Thoracic aorta (tissue), 2 donors: ENCODE results near the gene MYO1E. TPM values are rescaled to one million over a fixed set of nuclear protein-coding genes. Genes with fewer than 3 reads are reported as not detected.

Experiments used
- ATAC-seq: fragments of 150-250 bp; one replicate; pipeline ENCODE4 v1.8.0; 2017; ENCODE audit warnings: low read depth; ENCODE audit not compliant: insufficient number of reproducible peaks, low FRiP score
- DNase-seq: peaks from one replicate; pipeline ENCODE4 v3.0.0-alpha.2; 2020; ENCODE audit warnings: low spot score
- H3K27ac ChIP-seq, 2 donors: fragments of 200-600 bp; sonication (generic); 1 replicate in 1 of 2; 2 replicates in 1 of 2; pipeline ENCODE4 v1.5.1; 2016; ENCODE audit warnings: mild to moderate bottlenecking in 2 of 2, moderate library complexity in 2 of 2
- H3K27me3 ChIP-seq: fragments of 200-600 bp; sonication (generic); replicated peaks from 2 replicates; pipeline ENCODE4 v1.6.0; 2016; ENCODE audit warnings: mild to moderate bottlenecking; ENCODE audit not compliant: insufficient read depth
- H3K36me3 ChIP-seq: fragments of 200-600 bp; sonication (generic); one replicate; pipeline ENCODE4 v1.5.1; 2016
- H3K4me1 ChIP-seq, 2 donors: fragments of 200-600 bp; sonication (generic); 1 replicate in 1 of 2; 2 replicates in 1 of 2; pipeline versions ENCODE4 v1.5.1 to v1.6.0; 2016; ENCODE audit warnings: low read depth in 2 of 2, mild to moderate bottlenecking in 1 of 2; ENCODE audit not compliant: control insufficient read depth in 1 of 2
- H3K4me3 ChIP-seq: fragments of 200-600 bp; sonication (generic); 2 replicates; pipeline ENCODE4 v1.5.1; 2016; ENCODE audit warnings: mild to moderate bottlenecking
- H3K9me3 ChIP-seq: fragments of 200-600 bp; sonication (generic); 2 replicates; pipeline ENCODE4 v1.5.1; 2016
- total RNA-seq, 2 donors: library from RNA; depleted of rRNA; stranded (reverse); fragments of >200 nt; gene quantifications; one replicate each; pipeline versions ENCODE4 v1.1.0 to v1.2.3, GENCODE V29; 2016
- TF ChIP-seq, protein P1 (sequence below): fragments of 200-600 bp; sonication (generic); IDR thresholded peaks from one replicate; pipeline ENCODE4 v1.5.1; 2019; ENCODE audit warnings: antibody characterized with exemption

MYO1E gene
- total RNA-seq, 2 donors from 2014 or later = 56.2 to 121 TPM

GRCh38 chr15:59295261-59296001, 77.2 kb downstream of the MYO1E start:
- no peaks in the 10 kb centered on the region for H3K36me3 ChIP-seq
- TF ChIP-seq, protein P1, sequence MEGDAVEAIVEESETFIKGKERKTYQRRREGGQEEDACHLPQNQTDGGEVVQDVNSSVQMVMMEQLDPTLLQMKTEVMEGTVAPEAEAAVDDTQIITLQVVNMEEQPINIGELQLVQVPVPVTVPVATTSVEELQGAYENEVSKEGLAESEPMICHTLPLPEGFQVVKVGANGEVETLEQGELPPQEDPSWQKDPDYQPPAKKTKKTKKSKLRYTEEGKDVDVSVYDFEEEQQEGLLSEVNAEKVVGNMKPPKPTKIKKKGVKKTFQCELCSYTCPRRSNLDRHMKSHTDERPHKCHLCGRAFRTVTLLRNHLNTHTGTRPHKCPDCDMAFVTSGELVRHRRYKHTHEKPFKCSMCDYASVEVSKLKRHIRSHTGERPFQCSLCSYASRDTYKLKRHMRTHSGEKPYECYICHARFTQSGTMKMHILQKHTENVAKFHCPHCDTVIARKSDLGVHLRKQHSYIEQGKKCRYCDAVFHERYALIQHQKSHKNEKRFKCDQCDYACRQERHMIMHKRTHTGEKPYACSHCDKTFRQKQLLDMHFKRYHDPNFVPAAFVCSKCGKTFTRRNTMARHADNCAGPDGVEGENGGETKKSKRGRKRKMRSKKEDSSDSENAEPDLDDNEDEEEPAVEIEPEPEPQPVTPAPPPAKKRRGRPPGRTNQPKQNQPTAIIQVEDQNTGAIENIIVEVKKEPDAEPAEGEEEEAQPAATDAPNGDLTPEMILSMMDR = no peak
- peak; percentile 61 for ATAC-seq
- H3K4me1 ChIP-seq = peaks cover 36 to 53% of the 10 kb centered on the region in 2 donors
- no peak for DNase-seq
- H3K9me3 ChIP-seq = no peaks in the 10 kb centered on the region
- H3K27ac ChIP-seq = peak overlapping the region; percentile 84 to 85
- H3K4me3 ChIP-seq = peak overlapping the region; percentile 43
- H3K27me3 ChIP-seq = no peaks in the 10 kb centered on the region

DNA sequence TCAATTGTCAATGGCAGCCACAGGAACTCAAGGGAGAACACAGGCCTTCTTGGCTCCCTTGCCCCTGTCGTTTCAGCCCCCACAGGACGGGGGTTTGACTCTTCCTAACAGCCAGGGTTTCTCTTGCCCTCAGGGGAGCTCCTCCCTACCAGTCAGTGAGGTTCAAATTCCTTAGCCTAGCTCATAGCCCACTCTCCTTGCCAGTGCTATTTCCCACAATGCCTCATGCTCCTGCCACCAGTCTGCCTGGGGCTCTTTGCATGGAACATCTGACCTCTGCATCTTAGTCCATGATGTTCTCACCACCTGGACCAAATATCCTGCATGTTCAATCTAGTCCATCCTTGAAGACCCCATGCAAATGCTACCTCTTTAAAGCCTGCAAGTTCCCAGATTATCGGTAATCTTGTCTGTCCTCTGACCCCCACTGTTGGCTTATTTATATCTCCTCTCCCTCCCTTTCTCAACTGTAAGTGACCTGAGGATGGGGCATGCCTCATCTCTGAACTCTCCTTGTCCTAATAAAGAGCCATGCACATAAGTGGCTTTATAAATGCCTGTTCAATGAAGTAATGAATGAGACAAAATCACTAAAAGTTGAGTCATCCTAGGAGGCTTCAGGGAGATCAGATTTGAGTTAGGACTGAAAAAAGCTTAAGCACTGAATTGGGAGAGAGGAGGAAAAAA, 78.0 kb downstream of the MYO1E start:
- Histone ChIP-seq H3K9me3 (no peaks in the 10 kb centered on the region), H3K4me3 (peak overlapping the region; percentile 43), H3K4me1 (peaks cover 34 to 53% of the 10 kb centered on the region in 2 donors), H3K27me3 (no peaks in the 10 kb centered on the region), H3K27ac (peak overlapping the region; percentile 84 to 85), H3K36me3 (no peaks in the 10 kb centered on the region)
- DNase-seq (no peak), ATAC-seq (no peak)
- TF ChIP-seq, protein P1 = no peak

DNA sequence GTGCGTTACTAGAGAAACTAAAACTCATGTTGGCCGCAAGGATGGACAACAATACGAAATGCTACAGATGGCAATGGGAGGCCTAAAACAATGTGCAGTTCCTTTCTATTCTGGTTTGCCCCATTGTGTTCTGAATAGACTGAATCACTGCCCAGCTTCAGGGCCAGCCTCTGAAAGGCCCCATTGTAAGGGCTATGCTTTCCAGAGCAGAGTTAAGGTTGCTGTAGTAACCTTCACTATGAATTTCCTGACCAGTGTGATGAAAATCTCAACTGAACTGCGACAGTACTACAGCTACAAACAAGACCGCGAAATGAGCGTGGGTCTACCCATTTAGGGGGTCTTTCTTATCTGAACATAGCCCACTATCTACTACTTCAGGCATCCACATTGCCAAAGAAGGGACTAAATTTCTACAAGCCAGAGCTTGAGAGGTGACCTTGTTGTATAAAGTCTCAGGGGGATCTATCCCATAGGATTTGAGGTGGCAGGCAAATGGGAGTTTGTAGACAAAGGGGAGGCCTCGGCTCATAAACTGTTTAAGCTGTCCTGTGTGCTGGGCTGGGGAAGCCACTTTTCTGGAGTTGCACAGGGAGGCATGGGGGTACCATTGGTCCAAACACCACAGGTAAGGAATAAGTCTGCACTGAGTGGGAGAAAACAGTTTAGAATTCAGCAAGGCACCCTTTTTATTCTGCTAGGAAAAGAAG, 80.1 kb downstream of the MYO1E start:
- no peaks in the 10 kb centered on the region for H3K36me3 ChIP-seq
- H3K4me3 ChIP-seq = no peak overlapping the region
- ATAC-seq = no peak
- TF ChIP-seq, protein P1 = no peak
- no peaks in the 10 kb centered on the region for H3K9me3 ChIP-seq
- H3K27ac ChIP-seq = no peak overlapping the region
- H3K4me1 ChIP-seq = peaks cover 32 to 55% of the 10 kb centered on the region in 2 donors
- no peaks in the 10 kb centered on the region for H3K27me3 ChIP-seq
- no peak for DNase-seq

- Histone ChIP-seq H3K36me3 (no peaks in the 10 kb centered on the region), H3K4me3 (no peak overlapping the region), H3K9me3 (no peaks in the 10 kb centered on the region), H3K27ac (no peak overlapping the region), H3K27me3 (no peaks in the 10 kb centered on the region), H3K4me1 (peaks cover 28 to 47% of the 10 kb centered on the region in 2 donors)
- ATAC-seq (no peak), DNase-seq (no peak)
- TF ChIP-seq, protein P1 = no peak
Measured at GRCh38 chr15:59291213-59291549, 81.5 kb downstream of the MYO1E start.
